Type B pancreatic cell (in vitro differentiated cells): ENCODE results near the gene FMO3. TPM values are rescaled to one million over a fixed set of nuclear protein-coding genes. Genes with fewer than 3 reads are reported as not detected.

Experiments
- DNase-seq: peaks from one replicate; pipeline ENCODE4 v3.0.0; 2021; ENCODE audit warnings: mixed read lengths; ENCODE audit not compliant: unreplicated experiment; ENCODE audit errors: extremely low spot score
- H3K27ac Mint-ChIP-seq: 2 replicates; pipeline ENCODE4 v1.8.0; 2021; ENCODE audit warnings: mild to moderate bottlenecking, mixed read lengths
- H3K27me3 Mint-ChIP-seq: 2 replicates; pipeline ENCODE4 v1.8.0; 2021; ENCODE audit warnings: mixed read lengths
- H3K36me3 Mint-ChIP-seq: 2 replicates; pipeline ENCODE4 v1.8.0; 2021; ENCODE audit warnings: mixed read lengths
- H3K4me1 Mint-ChIP-seq: one replicate; pipeline ENCODE4 v1.8.0; 2021; ENCODE audit warnings: mixed read lengths; ENCODE audit not compliant: unreplicated experiment
- H3K4me3 Mint-ChIP-seq: 2 replicates; pipeline ENCODE4 v1.8.0; 2021; ENCODE audit warnings: mild to moderate bottlenecking, mixed read lengths
- H3K9me3 Mint-ChIP-seq: 2 replicates; pipeline ENCODE4 v1.8.0; 2021; ENCODE audit warnings: mixed read lengths
- total RNA-seq: library from RNA; stranded (reverse); gene quantifications from 2 replicates; pipeline ENCODE4 v1.2.1, GENCODE V29; 2021; ENCODE audit warnings: low replicate concordance
- TF ChIP-seq, protein P1 (sequence below): fragments of 200-600 bp; sonication (generic); conservative IDR thresholded peaks from 2 replicates; pipeline ENCODE4 v1.5.0; 2021; ENCODE audit warnings: antibody characterized with exemption, mild to moderate bottlenecking

Gene FMO3
- total RNA-seq, 1 donor from 2014 or later = 0.56 TPM

DNA sequence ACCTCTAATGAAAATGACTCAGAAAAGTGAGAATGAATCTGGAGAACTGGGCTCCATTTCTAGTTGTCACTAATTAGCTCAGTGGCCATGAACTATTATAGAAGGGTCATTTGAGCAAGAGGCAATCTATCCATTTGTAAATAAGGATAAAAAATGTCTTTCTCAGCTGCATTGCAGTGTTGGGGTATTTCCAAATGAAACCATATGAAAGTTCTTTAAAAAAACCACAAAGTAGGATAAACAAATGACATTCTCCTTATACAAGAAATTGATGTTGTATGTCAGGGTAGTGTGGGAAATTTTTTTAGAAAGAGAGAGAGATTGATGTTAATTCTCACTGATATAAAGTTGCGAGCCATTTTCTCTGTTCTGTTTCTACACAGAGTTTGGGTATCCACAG lies 26.0 kb downstream of the FMO3 start:
- H3K4me1 Mint-ChIP-seq = no peaks in the 10 kb centered on the region

GRCh38 chr1:171117085-171117484 lies 26.4 kb downstream of the FMO3 start:
- no peaks in the 10 kb centered on the region for H3K4me1 Mint-ChIP-seq
- TF ChIP-seq, protein P1, sequence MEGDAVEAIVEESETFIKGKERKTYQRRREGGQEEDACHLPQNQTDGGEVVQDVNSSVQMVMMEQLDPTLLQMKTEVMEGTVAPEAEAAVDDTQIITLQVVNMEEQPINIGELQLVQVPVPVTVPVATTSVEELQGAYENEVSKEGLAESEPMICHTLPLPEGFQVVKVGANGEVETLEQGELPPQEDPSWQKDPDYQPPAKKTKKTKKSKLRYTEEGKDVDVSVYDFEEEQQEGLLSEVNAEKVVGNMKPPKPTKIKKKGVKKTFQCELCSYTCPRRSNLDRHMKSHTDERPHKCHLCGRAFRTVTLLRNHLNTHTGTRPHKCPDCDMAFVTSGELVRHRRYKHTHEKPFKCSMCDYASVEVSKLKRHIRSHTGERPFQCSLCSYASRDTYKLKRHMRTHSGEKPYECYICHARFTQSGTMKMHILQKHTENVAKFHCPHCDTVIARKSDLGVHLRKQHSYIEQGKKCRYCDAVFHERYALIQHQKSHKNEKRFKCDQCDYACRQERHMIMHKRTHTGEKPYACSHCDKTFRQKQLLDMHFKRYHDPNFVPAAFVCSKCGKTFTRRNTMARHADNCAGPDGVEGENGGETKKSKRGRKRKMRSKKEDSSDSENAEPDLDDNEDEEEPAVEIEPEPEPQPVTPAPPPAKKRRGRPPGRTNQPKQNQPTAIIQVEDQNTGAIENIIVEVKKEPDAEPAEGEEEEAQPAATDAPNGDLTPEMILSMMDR = no peak
- no peak overlapping the region for H3K27ac Mint-ChIP-seq
- peaks cover 14% of the 10 kb centered on the region for H3K27me3 Mint-ChIP-seq
- H3K4me3 Mint-ChIP-seq = no peak overlapping the region
- DNase-seq = no peak
- H3K9me3 Mint-ChIP-seq = no peaks in the 10 kb centered on the region
- no peaks in the 10 kb centered on the region for H3K36me3 Mint-ChIP-seq

More for the DNA sequence above, 26.0 kb downstream of the FMO3 start:
- DNase-seq = no peak
- Mint-ChIP-seq H3K9me3 (no peaks in the 10 kb centered on the region), H3K4me3 (no peak overlapping the region), H3K27ac (no peak overlapping the region), H3K27me3 (peaks cover 14% of the 10 kb centered on the region), H3K36me3 (no peaks in the 10 kb centered on the region)
- TF ChIP-seq, protein P1 = no peak

DNA sequence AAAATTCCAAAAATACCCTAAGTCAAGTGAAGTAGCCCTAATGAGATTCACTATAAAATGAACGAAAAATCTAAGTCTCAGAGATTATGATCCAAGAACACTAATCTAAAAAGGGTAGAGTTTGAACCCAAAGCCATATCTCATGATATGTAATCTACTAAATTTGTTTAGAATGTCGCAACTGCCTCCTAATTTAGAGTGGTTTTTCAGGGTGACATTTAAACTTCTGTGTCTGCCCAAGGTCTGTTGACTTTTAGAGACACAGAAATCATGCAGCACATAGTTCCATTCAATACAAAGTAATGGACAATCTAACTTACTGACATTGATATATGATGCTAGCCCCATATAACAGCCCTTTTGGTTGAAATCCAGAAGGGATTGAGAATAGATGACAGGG lies 28.9 kb downstream of the FMO3 start:
- no peak overlapping the region for H3K4me3 Mint-ChIP-seq
- no peak for DNase-seq
- no peaks in the 10 kb centered on the region for H3K36me3 Mint-ChIP-seq
- no peaks in the 10 kb centered on the region for H3K9me3 Mint-ChIP-seq
- peaks cover 11% of the 10 kb centered on the region for H3K27me3 Mint-ChIP-seq
- H3K27ac Mint-ChIP-seq = no peak overlapping the region
- TF ChIP-seq, protein P1 = no peak
- H3K4me1 Mint-ChIP-seq = no peaks in the 10 kb centered on the region

- Mint-ChIP-seq H3K27me3 (peaks cover 7% of the 10 kb centered on the region), H3K4me3 (no peak overlapping the region), H3K27ac (no peak overlapping the region), H3K4me1 (no peaks in the 10 kb centered on the region), H3K36me3 (no peaks in the 10 kb centered on the region), H3K9me3 (no peaks in the 10 kb centered on the region)
- TF ChIP-seq, protein P1 = no peak
- no peak for DNase-seq
These were observed 31.6 kb downstream of the FMO3 start for GRCh38 chr1:171122299-171122698.

GRCh38 chr1:171122893-171123292 lies 32.2 kb downstream of the FMO3 start:
- DNase-seq = no peak
- Mint-ChIP-seq H3K27ac (no peak overlapping the region), H3K27me3 (peaks cover 7% of the 10 kb centered on the region), H3K9me3 (no peaks in the 10 kb centered on the region), H3K4me1 (no peaks in the 10 kb centered on the region), H3K36me3 (no peaks in the 10 kb centered on the region), H3K4me3 (no peak overlapping the region)
- TF ChIP-seq, protein P1 = no peak

- no peaks in the 10 kb centered on the region for H3K36me3 Mint-ChIP-seq
- H3K4me3 Mint-ChIP-seq = no peak overlapping the region
- DNase-seq = no peak
- no peak overlapping the region for H3K27ac Mint-ChIP-seq
- H3K27me3 Mint-ChIP-seq = no peaks in the 10 kb centered on the region
- H3K9me3 Mint-ChIP-seq = peaks cover 11% of the 10 kb centered on the region
- TF ChIP-seq, protein P1 = no peak
- H3K4me1 Mint-ChIP-seq = no peaks in the 10 kb centered on the region
These were observed 35.8 kb downstream of the FMO3 start for GRCh38 chr1:171126504-171126903.
